IMR-90 (cell line): ENCODE data around the gene CCDC70. TPM values are rescaled to one million over a fixed set of nuclear protein-coding genes. Genes with fewer than 3 reads are reported as not detected.

Source experiments
- ATAC-seq: fragments of 200-7000 bp; cut with Tn5 transposase; 2 replicates; pipeline ENCODE4 v1.9.1; 2020; ENCODE audit warnings: low read depth, mild to moderate bottlenecking, moderate library complexity
- BruUV-seq: library from RNA; stranded (reverse); fragments of 400-500 nt; replicated peaks from 2 replicates; lab custom pipeline; 2021; lab: Mats Ljungman, UMichigan
- CTCF ChIA-PET: fragments of 300-600 bp; formaldehyde crosslinking; extraction: SDS; loops from one replicate; lab custom pipeline; 2021; ENCODE audit warnings: antibody characterized with exemption; lab: Yijun Ruan, JAX
- POLR2A ChIA-PET: fragments of 300-600 bp; sonication (Branson Sonifier 250); formaldehyde crosslinking; loops from one replicate; lab custom pipeline; 2022; ENCODE audit warnings: antibody characterized with exemption; ENCODE audit not compliant: unreplicated experiment; lab: Charles Lee
- DNase-seq: peaks from one replicate; pipeline ENCODE4 v3.0.0; 2013
- H2AFZ ChIP-seq: replicated peaks from 2 replicates; pipeline ENCODE3; 2013; ENCODE audit warnings: low read length, mild to moderate bottlenecking; ENCODE audit not compliant: poor library complexity
- H2AK5ac ChIP-seq: 2 replicates; pipeline ENCODE4 v1.6.1; 2013; ENCODE audit warnings: low read depth, low read length, inconsistent platforms
- H2AK9ac ChIP-seq: replicated peaks from 2 replicates; pipeline ENCODE3; 2013; ENCODE audit warnings: mild to moderate bottlenecking, low read depth, low read length, moderate library complexity; ENCODE audit not compliant: poor library complexity
- H2BK120ac ChIP-seq: 2 replicates; pipeline ENCODE4 v1.6.1; 2013; ENCODE audit warnings: low read depth, low read length, inconsistent platforms
- H2BK15ac ChIP-seq: 3 replicates; pipeline ENCODE4 v1.6.1; 2013; ENCODE audit warnings: low read depth, low read length, inconsistent platforms
- H2BK20ac ChIP-seq: 2 replicates; pipeline ENCODE4 v1.6.1; 2013; ENCODE audit warnings: low read depth, mild to moderate bottlenecking, inconsistent platforms, low read length, moderate library complexity
- H2BK5ac ChIP-seq: 2 replicates; pipeline ENCODE4 v1.6.1; 2013; ENCODE audit warnings: mild to moderate bottlenecking, low read depth, low read length, inconsistent platforms; ENCODE audit not compliant: poor library complexity, severe bottlenecking
- H3K14ac ChIP-seq: replicated peaks from 2 replicates; pipeline ENCODE4 v1.6.1; 2013; ENCODE audit warnings: low read depth, low read length, inconsistent platforms
- H3K18ac ChIP-seq: 2 replicates; pipeline ENCODE4 v1.6.1; 2013; ENCODE audit warnings: low read depth, low read length, control low read depth
- H3K23ac ChIP-seq: 2 replicates; pipeline ENCODE4 v1.6.1; 2013; ENCODE audit warnings: low read depth, low read length, inconsistent platforms
- H3K27ac ChIP-seq: 2 replicates; pipeline ENCODE4 v1.5.1; 2013; ENCODE audit warnings: mild to moderate bottlenecking, control low read depth, low read length; ENCODE audit not compliant: insufficient read depth
- H3K27me3 ChIP-seq: 2 replicates; pipeline ENCODE4 v1.6.1; 2013; ENCODE audit warnings: low read length; ENCODE audit not compliant: control insufficient read depth, insufficient read depth
- H3K36me3 ChIP-seq: 2 replicates; pipeline ENCODE4 v1.6.1; 2013; ENCODE audit warnings: low read length, mixed read lengths; ENCODE audit not compliant: control insufficient read depth, insufficient read depth
- H3K4ac ChIP-seq: 2 replicates; pipeline ENCODE4 v1.6.1; 2013; ENCODE audit warnings: low read depth, low read length, inconsistent platforms
- H3K4me1 ChIP-seq: 2 replicates; pipeline ENCODE4 v1.6.1; 2013; ENCODE audit warnings: low read length, mixed read lengths; ENCODE audit not compliant: control insufficient read depth, insufficient read depth
- H3K4me2 ChIP-seq: 2 replicates; pipeline ENCODE4 v1.6.1; 2013; ENCODE audit warnings: low read depth, mild to moderate bottlenecking, control low read depth, low read length, moderate library complexity
- H3K4me3 ChIP-seq: 2 replicates; pipeline ENCODE4 v1.5.1; 2013; ENCODE audit warnings: low read depth, mild to moderate bottlenecking, control low read depth, low read length, moderate library complexity; ENCODE audit not compliant: insufficient read depth
- H3K56ac ChIP-seq: 2 replicates; pipeline ENCODE4 v1.6.1; 2013; ENCODE audit warnings: low read length, inconsistent platforms; ENCODE audit not compliant: insufficient read depth; ENCODE audit errors: extremely low read depth
- H3K79me1 ChIP-seq, 2 experiments: 2 replicates each; pipeline ENCODE4 v1.6.1; 2013; ENCODE audit warnings: low read length in 2 of 2, inconsistent platforms in 1 of 2, low read depth in 1 of 2
- H3K9ac ChIP-seq: 2 replicates; pipeline ENCODE4 v1.6.1; 2013; ENCODE audit warnings: low read depth, low read length, control low read depth
- H3K9me1 ChIP-seq: 2 replicates; pipeline ENCODE4 v1.6.1; 2013; ENCODE audit warnings: low read length, inconsistent platforms; ENCODE audit not compliant: insufficient read depth
- H3K9me3 ChIP-seq: 2 replicates; pipeline ENCODE4 v1.6.1; 2013; ENCODE audit warnings: low read length; ENCODE audit not compliant: control insufficient read depth, insufficient read depth
- H4K20me1 ChIP-seq: 2 replicates; pipeline ENCODE4 v1.6.1; 2013; ENCODE audit warnings: low read length, inconsistent platforms; ENCODE audit not compliant: insufficient read depth
- H4K5ac ChIP-seq: 2 replicates; pipeline ENCODE4 v1.6.1; 2013; ENCODE audit warnings: mild to moderate bottlenecking, low read depth, low read length, control low read depth
- H4K8ac ChIP-seq, 2 experiments: 2 replicates each; pipeline ENCODE4 v1.6.1; 2013; ENCODE audit warnings: low read depth in 2 of 2, low read length in 2 of 2, control low read depth in 1 of 2, inconsistent platforms in 1 of 2
- H4K91ac ChIP-seq: 2 replicates; pipeline ENCODE4 v1.6.1; 2013; ENCODE audit warnings: low read depth, low read length, inconsistent platforms; ENCODE audit not compliant: insufficient read depth
- FOS ChIP-seq: fragments of 150-350 bp; IDR thresholded peaks from 2 replicates; pipeline ENCODE4 v1.6.1; 2016; ENCODE audit warnings: low read depth, low read length
- MAFK ChIP-seq: IDR thresholded peaks from 2 replicates; pipeline ENCODE4 v1.6.1; 2012; ENCODE audit warnings: low read depth, low read length, improper control_type of control experiment
- MAZ ChIP-seq: IDR thresholded peaks from 2 replicates; pipeline ENCODE4 v1.6.1; 2012; ENCODE audit warnings: low read depth, mild to moderate bottlenecking, low read length, improper control_type of control experiment, moderate library complexity, borderline replicate concordance
- NFE2L2 ChIP-seq: fragments of 150-350 bp; IDR thresholded peaks from 2 replicates; pipeline ENCODE4 v1.6.1; 2016; ENCODE audit warnings: low read depth, mild to moderate bottlenecking, low read length
- RAD21 ChIP-seq: IDR thresholded peaks from 2 replicates; pipeline ENCODE4 v1.6.1; 2012; ENCODE audit warnings: low read length, improper control_type of control experiment
- WGBS, 2 experiments: methylation state at CpG; one replicate each; pipeline versions ENCODE4 v1.1.5 to v1.1.7; 2013; ENCODE audit warnings: missing lambda C conversion rate in 2 of 2; ENCODE audit not compliant: insufficient read length in 1 of 2; ENCODE audit errors: extremely low coverage in 2 of 2; 5-methylcytosine and 5-hydroxymethylcytosine counted together
- dilution Hi-C: fragments of 300-500 bp; cut with HindIII; formaldehyde crosslinking; loops from one replicate; pipeline ENCODE4 v1.14.3; 2018; ENCODE audit warnings: low sequenced_read_pairs; ENCODE audit not compliant: unreplicated experiment
- in situ Hi-C: fragments of 300-500 bp; cut with MboI; formaldehyde crosslinking; loops from 3 replicates; pipeline ENCODE4 v1.14.3; 2019; ENCODE audit warnings: low sequenced_read_pairs, inconsistent platforms, mixed read lengths
- intact Hi-C: fragments of 100-400 bp; cut with micrococcal nuclease; formaldehyde crosslinking; loops from 2 replicates; pipeline ENCODE4 v1.10.0; 2022
- polyA plus RNA-seq, 3 experiments: library from polyadenylated mRNA; depleted of rRNA; stranded (reverse); fragments of >200 nt; gene quantifications; 2 replicates each; pipeline ENCODE4 v1.2.3, GENCODE V29; 2012; ENCODE audit warnings: low replicate concordance in 1 of 3
- total RNA-seq: library from RNA; depleted of rRNA; stranded (reverse); fragments of >200 nt; gene quantifications from 2 replicates; pipeline ENCODE4 v1.2.3, GENCODE V29; 2012

Gene CCDC70
- total and polyA plus RNA-seq, 2 of the 4 experiments (the other 2 are of a cell fraction), result not detected

GRCh38 chr13:51821606-51822005 lies 40.2 kb upstream of the CCDC70 start:
- H3K27me3 ChIP-seq, result peaks cover 70% of the 10 kb centered on the region
- H3K56ac ChIP-seq, result no peak overlapping the region
- H3K9ac ChIP-seq, result no peak overlapping the region
- H4K20me1 ChIP-seq, result no peaks in the 10 kb centered on the region
- DNase-seq (no peak), ATAC-seq (no peak)
- no peak overlapping the region for H2AK5ac ChIP-seq
- H4K91ac ChIP-seq, result no peak overlapping the region
- H3K4ac ChIP-seq, result no peak overlapping the region
- no peak overlapping the region for H3K14ac ChIP-seq
- no peaks in the 10 kb centered on the region for H3K9me1 ChIP-seq
- H3K27ac ChIP-seq, result no peak overlapping the region
- H3K79me1 ChIP-seq, result no peaks in the 10 kb centered on the region
- H3K9me3 ChIP-seq, result no peaks in the 10 kb centered on the region
- no peak overlapping the region for H2AFZ ChIP-seq
- no peak overlapping the region for H2BK5ac ChIP-seq
- no peak overlapping the region for H4K5ac ChIP-seq
- H2AK9ac ChIP-seq, result no peak overlapping the region
- no peaks in the 10 kb centered on the region for H3K36me3 ChIP-seq
- ChIA-PET CTCF (no interaction called here), POLR2A (interaction anchor here (0.6 kb wide), 2 partner anchors 41 to 1425 kb away, joined by 5 to 6 read pairs; no protein-coding TSS in a partner anchor)
- no peak for TF ChIP-seq MAFK
- TF ChIP-seq MAZ, result no peak
- no peak for TF ChIP-seq NFE2L2
- no peak for TF ChIP-seq FOS
- no peak for TF ChIP-seq RAD21
- H3K4me1 ChIP-seq, result no peaks in the 10 kb centered on the region
- H2BK20ac ChIP-seq, result no peak overlapping the region
- no CpG with 5 or more reads among the region's 2 CpGs for WGBS, 2 experiments
- H2BK120ac ChIP-seq, result no peak overlapping the region
- H4K8ac ChIP-seq, result no peak overlapping the region
- no peak overlapping the region for H3K4me2 ChIP-seq
- dilution Hi-C loops (no loop called here), in situ Hi-C loops (no loop called here), intact Hi-C loops (no loop called here)
- no peak overlapping the region for H2BK15ac ChIP-seq
- BruUV-seq, result no TSS peak
- no peak overlapping the region for H3K18ac ChIP-seq
- no peak overlapping the region for H3K4me3 ChIP-seq
- H3K23ac ChIP-seq, result no peak overlapping the region
